Measurements from ENCODE around the gene CENPV. TPM values are rescaled to one million over a fixed set of nuclear protein-coding genes. Genes with fewer than 3 reads are reported as not detected.

The CENPV gene
- total RNA-seq, 2 donors from 2014 or later = 15.8 to 16.9 TPM

DNA sequence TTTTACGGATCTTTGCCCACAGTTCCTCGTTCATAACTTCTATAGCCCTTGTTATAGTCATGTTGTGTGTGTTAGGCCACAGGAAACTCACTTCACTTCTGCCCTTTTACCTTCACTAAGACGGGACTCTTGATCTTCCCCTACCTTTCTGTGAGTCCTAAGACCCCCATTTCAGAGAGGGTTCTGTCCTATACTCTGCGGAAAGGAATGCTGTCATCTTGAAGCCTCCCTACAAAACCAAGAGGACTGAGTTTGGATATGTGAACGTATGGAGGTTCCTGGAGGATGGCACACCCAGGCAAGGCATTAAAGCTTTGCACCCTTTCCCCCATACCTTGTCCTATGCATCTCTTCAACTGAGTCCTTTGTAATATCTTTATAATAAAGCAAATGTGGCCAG is 31.3 kb upstream of the CENPV start:
- TF ChIP-seq, protein P1, sequence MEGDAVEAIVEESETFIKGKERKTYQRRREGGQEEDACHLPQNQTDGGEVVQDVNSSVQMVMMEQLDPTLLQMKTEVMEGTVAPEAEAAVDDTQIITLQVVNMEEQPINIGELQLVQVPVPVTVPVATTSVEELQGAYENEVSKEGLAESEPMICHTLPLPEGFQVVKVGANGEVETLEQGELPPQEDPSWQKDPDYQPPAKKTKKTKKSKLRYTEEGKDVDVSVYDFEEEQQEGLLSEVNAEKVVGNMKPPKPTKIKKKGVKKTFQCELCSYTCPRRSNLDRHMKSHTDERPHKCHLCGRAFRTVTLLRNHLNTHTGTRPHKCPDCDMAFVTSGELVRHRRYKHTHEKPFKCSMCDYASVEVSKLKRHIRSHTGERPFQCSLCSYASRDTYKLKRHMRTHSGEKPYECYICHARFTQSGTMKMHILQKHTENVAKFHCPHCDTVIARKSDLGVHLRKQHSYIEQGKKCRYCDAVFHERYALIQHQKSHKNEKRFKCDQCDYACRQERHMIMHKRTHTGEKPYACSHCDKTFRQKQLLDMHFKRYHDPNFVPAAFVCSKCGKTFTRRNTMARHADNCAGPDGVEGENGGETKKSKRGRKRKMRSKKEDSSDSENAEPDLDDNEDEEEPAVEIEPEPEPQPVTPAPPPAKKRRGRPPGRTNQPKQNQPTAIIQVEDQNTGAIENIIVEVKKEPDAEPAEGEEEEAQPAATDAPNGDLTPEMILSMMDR (IDR thresholded peaks at IDR 0.05) = no peak
- Histone ChIP-seq H3K9me3 (no peaks in the 10 kb centered on the region), H3K36me3 (peaks cover 20% of the 10 kb centered on the region), H3K4me1 (peaks cover 0 to 35% of the 10 kb centered on the region in 2 donors), H3K4me3 (no peak overlapping the region), H3K27ac (no peak overlapping the region), H3K27me3 (no peaks in the 10 kb centered on the region)
- no peak for DNase-seq (ENCODE audit: low spot score)

DNA sequence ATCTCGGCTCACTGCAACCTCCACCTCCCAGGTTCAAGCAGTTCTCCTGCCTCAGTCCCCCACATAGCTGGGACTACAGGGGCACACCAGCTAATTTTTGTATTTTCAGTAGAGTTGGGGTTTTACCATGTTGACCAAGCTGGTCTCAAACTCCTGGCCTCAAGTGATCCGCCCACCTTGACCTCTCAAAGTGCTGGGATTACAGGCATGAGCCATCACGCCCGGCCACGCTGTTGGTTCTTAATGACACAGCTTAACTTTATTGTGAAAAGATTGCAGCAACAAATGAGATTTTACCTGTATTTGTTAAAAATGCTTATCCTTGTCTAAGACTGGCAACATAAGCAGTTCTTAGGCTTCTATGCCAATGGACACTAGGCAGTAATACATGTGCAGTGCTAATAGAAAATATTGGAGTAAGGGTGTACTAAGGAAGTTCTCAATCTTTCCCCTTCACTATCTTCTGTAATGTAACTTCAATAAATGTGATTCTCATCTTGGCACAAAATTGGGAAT is 30.6 kb upstream of the CENPV start:
- peaks cover 20% of the 10 kb centered on the region for H3K36me3 ChIP-seq
- TF ChIP-seq, protein P1 (IDR thresholded peaks at IDR 0.05) = no peak
- H3K27ac ChIP-seq = peak overlapping the region in 1 of 2 donors; percentile 19
- no peaks in the 10 kb centered on the region for H3K9me3 ChIP-seq
- H3K4me3 ChIP-seq = no peak overlapping the region
- DNase-seq (ENCODE audit: low spot score) = no peak
- H3K4me1 ChIP-seq = peaks cover 0 to 35% of the 10 kb centered on the region in 2 donors
- H3K27me3 ChIP-seq = no peaks in the 10 kb centered on the region

DNA sequence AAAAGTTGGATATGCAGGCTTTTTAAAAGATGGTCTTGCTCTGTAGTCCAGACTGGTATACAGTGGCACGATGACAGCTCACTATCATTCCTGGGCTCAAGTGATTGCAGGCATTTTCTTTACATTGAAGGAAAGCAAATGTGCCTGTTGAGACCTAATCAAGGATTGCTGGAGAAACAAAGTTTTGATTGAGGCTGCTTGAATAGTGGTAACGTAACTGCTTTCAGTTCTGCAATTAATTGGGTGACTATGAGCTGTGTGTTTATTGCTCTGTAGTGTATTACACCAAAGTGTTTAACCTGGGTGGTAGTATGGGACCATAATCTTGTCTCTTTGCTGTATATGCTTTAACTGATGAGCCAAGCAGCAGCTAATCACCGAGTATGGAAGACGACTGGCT is 29.9 kb upstream of the CENPV start:
- Histone ChIP-seq H3K27ac (peak overlapping the region in 1 of 2 donors; percentile 19), H3K4me3 (no peak overlapping the region)

GRCh38 chr17:16381496-16381820 is 28.2 kb upstream of the CENPV start:
- Histone ChIP-seq H3K4me3 (peak overlapping the region; percentile 63 to 65), H3K27me3 (no peaks in the 10 kb centered on the region), H3K36me3 (peaks cover 20% of the 10 kb centered on the region), H3K27ac (peak overlapping the region; percentile 91 to 93), H3K9me3 (no peaks in the 10 kb centered on the region), H3K4me1 (peaks cover 0 to 29% of the 10 kb centered on the region in 2 donors)
- no peak for DNase-seq (ENCODE audit: low spot score)
- TF ChIP-seq, protein P1 (IDR thresholded peaks at IDR 0.05) = no peak

More for the DNA sequence above, 29.9 kb upstream of the CENPV start:
- DNase-seq (ENCODE audit: low spot score) = no peak
- TF ChIP-seq, protein P1 (IDR thresholded peaks at IDR 0.05) = no peak
- Histone ChIP-seq H3K36me3 (peaks cover 20% of the 10 kb centered on the region), H3K27me3 (no peaks in the 10 kb centered on the region), H3K4me1 (peaks cover 0 to 35% of the 10 kb centered on the region in 2 donors), H3K9me3 (no peaks in the 10 kb centered on the region)

GRCh38 chr17:16380640-16381495 is 27.6 kb upstream of the CENPV start, which contains the start of gene UBB:
Gene UBB, plus strand, starts transcription at chr17:16381091. Its CDS starts 817 bp downstream, at chr17:16381908.
- Histone ChIP-seq H3K27ac (peak within 1 kb of the TSS; percentile 91 to 93), H3K4me1 (peaks cover 0 to 29% of the 10 kb centered on the region in 2 donors), H3K4me3 (peak within 1 kb of the TSS; percentile 63 to 65), H3K27me3 (no peaks in the 10 kb centered on the region), H3K36me3 (peaks cover 20% of the 10 kb centered on the region), H3K9me3 (no peaks in the 10 kb centered on the region)
- TF ChIP-seq, protein P1 (IDR thresholded peaks at IDR 0.05) = peak in 1 of 2 donors; percentile 15
- DNase-seq (ENCODE audit: low spot score) = peak; percentile 98

Measured in right atrium auricular region (tissue), 2 donors.